Measurements from ENCODE around the gene GAMT. TPM values are rescaled to one million over a fixed set of nuclear protein-coding genes. Genes with fewer than 3 reads are reported as not detected.

Gene GAMT
- total and polyA plus RNA-seq, 2 donors (not counting 3 experiments of a cell fraction or from before 2014, with no cell fraction given): 22.1 to 36.9 TPM

DNA sequence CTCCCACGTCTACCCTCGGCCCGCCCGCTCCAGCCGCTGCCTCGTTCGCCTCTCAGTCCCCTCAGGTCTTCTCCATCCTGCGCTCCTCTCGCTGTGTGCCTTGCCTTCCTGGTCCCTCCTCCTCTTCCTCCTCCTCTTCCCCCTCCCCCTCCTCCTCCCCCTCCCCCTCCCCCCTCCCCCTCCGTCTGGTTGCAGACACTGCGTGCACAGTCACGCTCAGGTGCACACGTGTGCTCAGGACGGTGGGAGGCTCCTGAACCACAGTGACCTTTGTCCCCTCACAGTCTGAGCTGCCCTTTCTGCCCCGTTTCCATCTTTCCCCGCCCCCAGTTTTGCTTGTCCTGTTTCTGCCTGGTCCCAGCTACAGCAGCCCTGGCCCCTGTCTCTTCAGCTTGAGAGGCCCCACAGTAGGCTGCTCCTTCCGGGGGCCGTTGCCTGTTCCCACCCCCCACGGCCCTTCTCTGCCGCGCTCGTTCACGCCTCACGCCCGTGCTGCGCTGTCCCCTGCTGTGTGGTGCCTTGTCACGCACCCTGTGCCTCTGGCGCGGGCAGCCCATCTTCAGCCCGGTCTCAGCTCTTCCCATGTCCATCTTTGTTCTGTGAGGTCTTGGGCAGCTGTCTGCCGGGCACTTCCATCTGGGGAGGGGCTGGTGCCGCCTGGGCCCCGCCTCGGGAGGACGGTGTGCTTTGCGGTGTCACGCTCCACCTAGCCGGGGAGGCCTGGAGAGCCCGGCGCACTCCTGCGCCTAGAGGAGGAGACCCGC is 23.0 kb upstream of the GAMT start:
- Histone ChIP-seq H3K36me3 (ENCODE audit: control insufficient read depth in 2 of 2, extremely low read depth in 1 of 2, insufficient read depth in 2 of 2, low read length in 2 of 2) (peaks cover 26 to 65% of the 10 kb centered on the region in 2 experiments), H3K79me2 (ENCODE audit: control insufficient read depth, insufficient read depth, low read length) (peaks cover 41% of the 10 kb centered on the region), H4K20me1 (replicated peaks; ENCODE audit: control insufficient read depth, extremely low read depth, insufficient read depth, low read length) (peaks cover 2% of the 10 kb centered on the region), H2AFZ (ENCODE audit: low read depth, low read length) (no peak overlapping the region), H3K9me1 (replicated peaks; ENCODE audit: control insufficient read depth, extremely low read depth, insufficient read depth, low read length) (no peaks in the 10 kb centered on the region), H3K9me3 (replicated peaks; ENCODE audit: control insufficient read depth, insufficient read depth, low read length) (no peaks in the 10 kb centered on the region), H3K4me3 (replicated peaks in 1 of 3; ENCODE audit: insufficient read depth in 1 of 3, low read depth in 1 of 3, low read length in 3 of 3) (no peak overlapping the region), H3K4me1 (ENCODE audit: control insufficient read depth, extremely low read depth, insufficient read depth, low read length) (no peaks in the 10 kb centered on the region), H3K27me3 (ENCODE audit: control insufficient read depth in 2 of 2, insufficient read depth in 2 of 2, low read length in 2 of 2) (no peaks in the 10 kb centered on the region), H3K9ac (replicated peaks; ENCODE audit: extremely low read depth, insufficient read depth, low read length) (no peak overlapping the region), H3K27ac (ENCODE audit: insufficient read depth, low read depth, low read length) (no peak overlapping the region), H3K4me2 (ENCODE audit: insufficient read depth, low read length) (no peak overlapping the region)
- ChIA-PET POLR2A (no interaction called here), CTCF (no interaction called here)
- intact Hi-C loops (cut with micrococcal nuclease) (no loop called here), dilution Hi-C loops (cut with MboI; ENCODE audit: extremely low pct_ligation_motif_present, low sequenced_read_pairs) (no loop called here)
- BruUV-seq (replicated peaks): no TSS peak
- no peak for FAIRE-seq
- TF ChIP-seq CTCF (IDR thresholded peaks at IDR 0.05; ENCODE audit: extremely low read depth in 1 of 2, insufficient read depth in 1 of 2, low read depth in 1 of 2, low read length in 2 of 2) (no peak), MYC (IDR thresholded peaks at IDR 0.05; ENCODE audit: low read depth, low read length) (no peak), MAX (IDR thresholded peaks at IDR 0.05; ENCODE audit: insufficient read depth, insufficient read length) (no peak), POLR2AphosphoS5 (IDR thresholded peaks at IDR 0.05; ENCODE audit: insufficient read depth, low read depth, low read length) (no peak), GATA2 (IDR thresholded peaks at IDR 0.05; ENCODE audit: insufficient read depth, insufficient read length, low read depth, low read length) (no peak), FOS (IDR thresholded peaks at IDR 0.05; ENCODE audit: borderline replicate concordance, insufficient read depth, low read length) (no peak), EZH2 (IDR thresholded peaks at IDR 0.05; ENCODE audit: borderline replicate concordance, low read depth, low read length, severe bottlenecking) (no peak), POLR2A (IDR thresholded peaks at IDR 0.05; ENCODE audit: low read depth, low read length) (no peak), JUN (IDR thresholded peaks at IDR 0.05; ENCODE audit: borderline replicate concordance, insufficient read depth, insufficient read length, low read depth) (no peak)
- no peak for DNase-seq (ENCODE audit: low read depth, low spot score)
